Measurements from ENCODE around the gene CPEB3. TPM values are rescaled to one million over a fixed set of nuclear protein-coding genes. Genes with fewer than 3 reads are reported as not detected.

The CPEB3 gene
- total RNA-seq, 8 experiments from 2014 or later: 1.2 to 11.8 (median 7.7) TPM

DNA sequence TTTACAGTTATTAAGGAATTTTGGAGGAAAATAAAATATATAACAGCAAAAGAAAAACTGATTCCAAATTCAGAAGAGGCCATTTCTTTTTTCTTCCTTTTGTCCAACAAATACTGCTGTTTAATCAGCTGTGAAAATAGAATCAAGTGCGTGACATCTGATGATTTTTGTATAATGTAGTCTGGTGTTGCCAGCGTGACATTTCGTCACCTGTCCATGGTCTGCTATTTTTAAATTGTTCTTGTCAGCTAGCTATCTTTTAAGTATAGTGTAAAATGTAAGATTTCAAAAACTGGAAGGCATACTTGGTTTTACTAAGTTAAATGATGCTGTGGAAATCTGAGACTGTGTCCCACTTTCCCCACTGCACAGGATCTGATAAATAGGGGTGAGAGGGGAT lies 105.9 kb downstream of the CPEB3 start:
- no peak for ATAC-seq (replicated peaks in 6 of 8)
- Histone ChIP-seq H3K4me1 (replicated peaks in 1 of 2) (no peaks in the 10 kb centered on the region), H3K27ac (no peak overlapping the region), H3K4me3 (no peak overlapping the region)
- in situ Hi-C loops (cut with MboI; ENCODE audit: low pct_unique_long_range_greater_than_20kb in 2 of 9, low sequenced_read_pairs in 9 of 9, unreplicated experiment in 9 of 9): no loop called here
- WGBS, 10 experiments: 77 to 100% (median 89%) methylated on average over 1 to 3 of the region's 3 CpGs; no CpG with 5 or more reads in 1 of the 10 experiments

DNA sequence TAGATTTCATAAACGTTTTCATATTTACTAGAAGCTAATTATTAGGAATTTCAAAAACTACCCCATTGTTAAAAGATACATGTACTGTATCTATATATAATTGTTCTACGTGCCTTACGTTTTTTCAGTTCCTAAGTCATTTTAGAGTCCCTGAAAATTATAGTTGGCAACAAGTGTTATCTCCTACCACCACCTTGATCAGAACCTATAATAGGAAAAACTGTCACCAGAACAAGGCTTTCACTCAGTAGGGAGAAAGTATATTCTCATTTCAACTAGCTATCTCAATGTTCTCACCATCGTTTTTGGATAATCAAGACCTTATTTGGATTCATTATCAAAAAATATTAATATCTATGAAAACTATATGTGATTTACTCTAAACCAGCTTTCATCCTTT lies 107.7 kb downstream of the CPEB3 start:
- no peak overlapping the region for H3K27ac ChIP-seq

GRCh38 chr10:92181575-92181974 lies 109.3 kb downstream of the CPEB3 start:
- Histone ChIP-seq H3K4me1 (replicated peaks in 1 of 2) (no peaks in the 10 kb centered on the region), H3K4me3 (no peak overlapping the region), H3K27ac (no peak overlapping the region)
- WGBS, 10 experiments: 0 to 100% (median 37%) methylated on average over 1 to 2 of the region's 2 CpGs
- in situ Hi-C loops (cut with MboI; ENCODE audit: low pct_unique_long_range_greater_than_20kb in 2 of 9, low sequenced_read_pairs in 9 of 9, unreplicated experiment in 9 of 9): no loop called here
- peak in 3 of 8 experiments; percentile 37 to 69 (median 48) for ATAC-seq (replicated peaks in 6 of 8)

More for the DNA sequence above, 107.7 kb downstream of the CPEB3 start:
- Histone ChIP-seq H3K4me3 (no peak overlapping the region), H3K4me1 (replicated peaks in 1 of 2) (no peaks in the 10 kb centered on the region)
- no peak for ATAC-seq (replicated peaks in 6 of 8)
- in situ Hi-C loops (cut with MboI; ENCODE audit: low pct_unique_long_range_greater_than_20kb in 2 of 9, low sequenced_read_pairs in 9 of 9, unreplicated experiment in 9 of 9): no loop called here
- WGBS, 10 experiments: 64 to 92% (median 83%) methylated on average over 1 to 4 of the region's 4 CpGs

GRCh38 chr10:92180399-92180798 lies 110.5 kb downstream of the CPEB3 start:
- 0 to 100% (median 67%) methylated on average over 1 of the region's 1 CpG; no CpG with 5 or more reads in 5 of the 10 experiments for WGBS, 10 experiments
- in situ Hi-C loops (cut with MboI; ENCODE audit: low pct_unique_long_range_greater_than_20kb in 2 of 9, low sequenced_read_pairs in 9 of 9, unreplicated experiment in 9 of 9): no loop called here
- peak in 3 of 8 experiments; percentile 70 to 77 (median 77) for ATAC-seq (replicated peaks in 6 of 8)
- no peak overlapping the region for H3K27ac ChIP-seq
- no peaks in the 10 kb centered on the region for H3K4me1 ChIP-seq (replicated peaks in 1 of 2)
- no peak overlapping the region for H3K4me3 ChIP-seq

DNA sequence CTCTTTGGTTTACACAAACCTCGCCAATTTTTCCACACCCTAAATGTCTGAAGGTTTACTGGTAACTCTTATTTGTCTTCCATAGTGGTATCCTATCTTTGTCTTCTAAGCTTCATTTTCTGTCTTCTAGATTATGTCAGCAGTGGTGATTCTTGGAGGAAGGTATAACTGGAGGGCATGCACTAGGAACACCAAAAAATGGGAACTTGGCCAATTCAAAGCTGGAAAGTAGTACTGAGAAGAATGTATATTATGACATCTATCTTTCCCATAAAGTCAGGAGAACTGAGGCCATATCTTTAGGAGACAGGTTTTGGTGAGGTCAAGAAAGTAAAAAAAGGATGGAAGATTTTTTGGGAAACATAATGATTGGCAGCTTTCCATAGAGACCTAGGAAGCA lies 113.3 kb downstream of the CPEB3 start:
- 83 to 100% (median 100%) methylated on average over 1 of the region's 1 CpG; no CpG with 5 or more reads in 6 of the 10 experiments for WGBS, 10 experiments
- in situ Hi-C loops (cut with MboI; ENCODE audit: low pct_unique_long_range_greater_than_20kb in 2 of 9, low sequenced_read_pairs in 9 of 9, unreplicated experiment in 9 of 9): no loop called here
- H3K4me3 ChIP-seq: no peak overlapping the region
- no peak overlapping the region for H3K27ac ChIP-seq
- ATAC-seq (replicated peaks in 6 of 8): no peak
- no peaks in the 10 kb centered on the region for H3K4me1 ChIP-seq (replicated peaks in 1 of 2)

GRCh38 chr10:92175164-92175563 lies 115.7 kb downstream of the CPEB3 start:
- no peak overlapping the region for H3K4me3 ChIP-seq
- in situ Hi-C loops (cut with MboI; ENCODE audit: low pct_unique_long_range_greater_than_20kb in 2 of 9, low sequenced_read_pairs in 9 of 9, unreplicated experiment in 9 of 9): no loop called here
- ATAC-seq (replicated peaks in 6 of 8): no peak
- WGBS, 10 experiments: 71 to 100% (median 78%) methylated on average over 1 to 5 of the region's 5 CpGs
- H3K4me1 ChIP-seq (replicated peaks in 1 of 2): no peaks in the 10 kb centered on the region
- H3K27ac ChIP-seq: no peak overlapping the region

- in situ Hi-C loops (cut with MboI; ENCODE audit: low pct_unique_long_range_greater_than_20kb in 2 of 9, low sequenced_read_pairs in 9 of 9, unreplicated experiment in 9 of 9): no loop called here
- H3K4me3 ChIP-seq: no peak overlapping the region
- H3K27ac ChIP-seq: no peak overlapping the region
- H3K4me1 ChIP-seq (replicated peaks in 1 of 2): no peaks in the 10 kb centered on the region
- no peak for ATAC-seq (replicated peaks in 6 of 8)
Measured at GRCh38 chr10:92173996-92174395, 116.9 kb downstream of the CPEB3 start.

DNA sequence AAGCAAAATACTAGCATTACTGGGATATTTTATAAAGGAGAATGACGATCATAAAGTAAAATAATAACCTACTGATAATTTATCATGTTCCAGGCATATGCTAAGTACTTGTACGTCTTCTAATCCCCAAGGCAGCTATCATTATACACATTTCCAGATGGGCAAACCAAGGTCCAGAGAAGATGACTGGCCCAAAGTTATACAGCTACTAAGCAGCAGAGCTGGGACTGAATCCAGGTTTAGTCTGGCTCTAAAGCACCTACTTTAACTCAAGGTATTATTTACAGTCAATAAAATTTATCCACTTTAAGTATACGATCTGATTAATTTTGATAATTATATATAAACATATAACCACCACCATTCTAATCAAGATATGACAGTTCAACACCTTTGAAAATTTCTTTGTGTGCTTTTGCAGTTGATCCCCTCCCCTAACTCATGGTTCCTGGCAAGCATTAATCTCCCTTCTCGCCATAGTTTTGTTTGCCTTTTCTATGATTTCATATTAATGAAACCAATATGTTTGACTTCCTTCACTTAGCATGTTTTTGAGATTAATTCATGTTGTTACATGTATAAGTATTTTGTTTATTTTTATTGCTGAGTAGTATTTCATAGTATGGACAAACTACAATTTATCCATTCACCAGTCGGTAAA lies 126.7 kb downstream of the CPEB3 start:
- no peak for ATAC-seq (replicated peaks in 6 of 8)
- in situ Hi-C loops (cut with MboI; ENCODE audit: low pct_unique_long_range_greater_than_20kb in 2 of 9, low sequenced_read_pairs in 9 of 9, unreplicated experiment in 9 of 9): no loop called here
- no peak overlapping the region for H3K4me3 ChIP-seq
- H3K4me1 ChIP-seq (replicated peaks in 1 of 2): no peaks in the 10 kb centered on the region
- no peak overlapping the region for H3K27ac ChIP-seq
- WGBS, 10 experiments: 18 to 94% (median 82%) methylated on average over 4 to 5 of the region's 5 CpGs

- in situ Hi-C loops (cut with MboI; ENCODE audit: low pct_unique_long_range_greater_than_20kb in 2 of 9, low sequenced_read_pairs in 9 of 9, unreplicated experiment in 9 of 9): no loop called here
- WGBS, 10 experiments: 92 to 100% (median 100%) methylated on average over 1 to 2 of the region's 2 CpGs; no CpG with 5 or more reads in 3 of the 10 experiments
- Histone ChIP-seq H3K27ac (no peak overlapping the region), H3K4me1 (replicated peaks in 1 of 2) (no peaks in the 10 kb centered on the region), H3K4me3 (no peak overlapping the region)
- no peak for ATAC-seq (replicated peaks in 6 of 8)
Measured at GRCh38 chr10:92162541-92162940, 128.3 kb downstream of the CPEB3 start.

DNA sequence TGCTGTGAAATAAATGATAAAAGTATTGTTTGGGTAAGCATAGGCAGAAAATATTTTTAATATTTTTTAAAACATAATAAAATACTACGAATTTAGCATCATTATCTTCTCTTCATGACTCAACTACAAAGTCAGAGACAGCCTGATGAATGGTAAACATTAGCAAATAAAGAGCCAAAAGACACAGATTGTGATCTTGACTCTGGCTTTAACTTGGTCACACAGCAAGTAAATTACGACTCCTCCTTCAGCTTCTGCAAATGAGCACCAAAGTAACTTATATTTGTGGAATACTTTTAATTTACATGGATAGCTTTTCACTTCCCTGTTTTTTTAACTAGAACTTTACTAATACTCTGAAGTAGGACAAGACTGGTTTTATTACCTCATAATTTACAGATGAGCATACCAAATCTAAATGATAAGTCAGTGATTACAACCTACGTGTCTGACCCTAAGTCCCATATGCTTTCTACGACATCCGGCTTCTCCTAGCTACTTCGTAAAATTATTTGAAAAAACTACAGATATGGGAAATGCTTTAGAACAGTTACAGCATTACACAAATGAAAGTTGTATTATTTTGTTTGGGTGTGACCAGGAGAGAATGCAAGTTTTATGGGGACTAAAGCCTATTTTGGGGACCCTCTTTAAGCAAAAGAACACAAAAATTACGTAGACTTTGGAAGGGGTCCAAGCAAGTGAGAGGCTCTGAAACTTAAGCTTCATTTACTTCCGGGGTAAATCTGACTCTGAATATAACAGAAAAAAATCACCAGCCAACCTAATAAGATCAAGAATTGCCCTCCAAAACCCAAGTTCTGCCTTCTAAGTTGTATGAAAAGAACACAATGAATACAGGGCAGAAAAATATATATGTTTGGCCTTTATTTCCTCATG lies 133.8 kb downstream of the CPEB3 start:
- no peaks in the 10 kb centered on the region for H3K4me1 ChIP-seq (replicated peaks in 1 of 2)
- no peak overlapping the region for H3K4me3 ChIP-seq
- no peak overlapping the region for H3K27ac ChIP-seq
- in situ Hi-C loops (cut with MboI; ENCODE audit: low pct_unique_long_range_greater_than_20kb in 2 of 9, low sequenced_read_pairs in 9 of 9, unreplicated experiment in 9 of 9): no loop called here
- 35 to 95% (median 91%) methylated on average over 2 to 8 of the region's 8 CpGs for WGBS, 10 experiments
- no peak for ATAC-seq (replicated peaks in 6 of 8)

- no peak for ATAC-seq (replicated peaks in 6 of 8)
- in situ Hi-C loops (cut with MboI; ENCODE audit: low pct_unique_long_range_greater_than_20kb in 2 of 9, low sequenced_read_pairs in 9 of 9, unreplicated experiment in 9 of 9): no loop called here
- H3K4me3 ChIP-seq: no peak overlapping the region
- no peaks in the 10 kb centered on the region for H3K4me1 ChIP-seq (replicated peaks in 1 of 2)
- H3K27ac ChIP-seq: no peak overlapping the region
Measured at GRCh38 chr10:92150823-92151222, 140.1 kb downstream of the CPEB3 start.

GRCh38 chr10:92149261-92149660 lies 141.6 kb downstream of the CPEB3 start:
- no peak overlapping the region for H3K4me3 ChIP-seq
- H3K27ac ChIP-seq: no peak overlapping the region
- no peak for ATAC-seq (replicated peaks in 6 of 8)
- 75 to 83% (median 80%) methylated on average over 1 of the region's 1 CpG; no CpG with 5 or more reads in 5 of the 10 experiments for WGBS, 10 experiments
- in situ Hi-C loops (cut with MboI; ENCODE audit: low pct_unique_long_range_greater_than_20kb in 2 of 9, low sequenced_read_pairs in 9 of 9, unreplicated experiment in 9 of 9): no loop called here
- no peaks in the 10 kb centered on the region for H3K4me1 ChIP-seq (replicated peaks in 1 of 2)

- no peaks in the 10 kb centered on the region for H3K4me1 ChIP-seq (replicated peaks in 1 of 2)
- in situ Hi-C loops (cut with MboI; ENCODE audit: low pct_unique_long_range_greater_than_20kb in 2 of 9, low sequenced_read_pairs in 9 of 9, unreplicated experiment in 9 of 9): no loop called here
- 68 to 90% (median 81%) methylated on average over 2 to 6 of the region's 6 CpGs; no CpG with 5 or more reads in 2 of the 10 experiments for WGBS, 10 experiments
- H3K4me3 ChIP-seq: no peak overlapping the region
- ATAC-seq (replicated peaks in 6 of 8): no peak
- no peak overlapping the region for H3K27ac ChIP-seq
Measured at GRCh38 chr10:92146781-92147180, 144.1 kb downstream of the CPEB3 start.
